ENCODE data around the gene PPIP5K2.

The PPIP5K2 gene

DNA sequence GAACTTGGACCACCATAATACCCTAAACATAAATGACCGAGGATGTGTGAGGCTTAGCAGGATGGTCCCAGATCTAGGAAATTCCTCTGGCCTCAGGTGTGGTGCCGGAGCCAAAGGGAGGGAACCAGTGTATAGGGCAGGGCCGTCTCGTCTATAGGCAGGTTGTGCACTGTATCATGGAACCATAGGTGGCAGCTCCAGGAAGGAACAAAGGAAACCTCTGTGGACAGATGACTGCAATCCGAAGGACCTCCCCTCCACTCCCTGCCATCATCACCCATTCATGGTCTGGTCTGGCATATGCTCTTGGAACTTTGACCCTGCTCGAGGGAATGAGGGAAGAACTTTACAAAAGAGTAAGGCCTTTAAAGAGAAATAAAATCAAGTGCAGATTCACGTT is 135.6 kb downstream of the PPIP5K2 start:
- no peak for DNase-seq

DNA sequence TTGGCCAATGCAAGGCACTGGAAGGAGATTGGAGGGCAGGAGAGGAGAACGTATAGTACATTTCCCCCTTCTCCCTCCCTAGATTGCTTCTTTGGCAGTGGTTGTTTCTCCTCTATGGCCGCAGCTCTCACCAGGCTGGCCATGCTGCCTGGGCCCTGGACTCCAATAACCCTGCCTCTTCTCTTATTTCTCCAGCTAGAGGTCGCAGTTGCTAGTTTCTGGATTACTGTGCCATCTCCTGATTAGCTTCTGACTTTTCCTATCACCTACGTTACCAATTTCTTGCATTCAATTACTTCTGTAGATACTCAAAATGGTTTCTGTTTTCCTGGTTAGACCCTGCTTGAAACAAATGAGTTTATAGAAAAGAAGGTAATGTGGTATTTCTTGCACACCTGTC is 136.1 kb downstream of the PPIP5K2 start:
- no peak for DNase-seq

DNA sequence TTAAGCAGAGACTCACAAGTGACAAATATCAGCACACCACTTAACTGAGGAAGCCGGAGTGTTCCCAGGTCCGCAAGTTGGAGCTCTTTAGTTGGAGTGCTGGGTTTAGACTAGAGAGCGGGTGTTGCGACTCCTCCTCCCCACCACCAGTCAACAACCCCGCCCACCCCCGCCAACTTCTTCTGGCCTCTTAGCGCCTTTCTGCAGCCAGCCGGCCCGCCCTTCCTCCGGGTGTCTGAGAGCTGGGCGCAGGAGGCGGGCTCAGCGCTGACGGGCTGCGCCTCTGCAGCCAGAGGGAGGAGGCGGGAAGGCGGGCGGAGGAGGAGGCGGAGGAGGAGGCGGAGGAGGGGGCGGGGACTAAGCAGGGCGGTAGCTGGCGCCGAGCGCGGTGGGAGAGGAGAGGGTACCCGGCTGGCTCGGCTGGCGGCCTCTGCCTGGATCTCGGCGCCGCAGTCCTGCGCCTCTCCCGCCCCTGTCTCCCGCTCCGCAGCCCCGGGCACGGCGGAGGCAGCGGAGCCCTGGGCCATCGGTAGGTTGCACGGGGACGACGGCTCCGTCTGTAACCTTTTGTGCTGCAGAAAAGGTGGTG is 138.4 kb downstream of the PPIP5K2 start, which contains the start of gene MACIR:
TSS of gene MACIR (plus strand) at position 396 of the 589 bp plus-strand sequence. CDS start 17,157 bp downstream, outside the sequence.
- DNase-seq: peak; percentile 90

DNA sequence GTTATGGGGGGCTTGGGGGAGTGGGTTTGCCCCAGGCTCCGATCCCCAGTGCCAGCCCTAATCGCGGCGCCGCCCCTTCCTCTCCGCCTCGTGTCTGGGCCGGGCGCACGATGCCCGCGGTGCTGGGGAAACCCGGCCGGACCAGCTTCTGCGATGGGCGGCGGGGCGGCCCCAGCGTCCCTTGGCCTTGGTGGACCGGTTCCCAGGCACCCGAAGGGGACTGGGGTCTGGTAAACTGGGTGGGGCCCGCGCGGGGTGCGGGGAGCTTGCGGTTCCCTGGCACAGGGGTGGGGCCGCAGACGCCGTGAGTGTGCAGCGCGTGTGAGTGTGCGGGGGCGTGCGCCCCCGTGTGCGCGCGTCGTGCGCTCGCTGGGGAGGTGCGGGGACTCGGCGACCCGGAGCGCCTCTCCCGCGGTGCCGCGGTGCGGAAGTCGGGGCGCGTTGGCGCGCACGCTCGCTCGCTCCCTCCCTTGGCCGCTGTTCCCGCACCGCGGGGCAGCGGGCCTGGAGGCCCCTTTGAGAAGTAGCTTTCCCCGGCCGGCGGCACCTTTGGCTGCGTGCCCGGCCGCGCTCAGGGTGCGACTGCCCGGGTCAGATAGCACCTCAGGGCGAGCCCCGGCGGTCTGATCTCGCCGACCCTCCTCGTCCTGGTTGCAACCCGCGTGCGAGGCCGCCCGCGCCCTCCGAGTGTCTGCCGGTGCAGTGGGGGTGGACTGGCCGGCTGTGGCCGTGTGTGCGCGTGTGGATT is 139.0 kb downstream of the PPIP5K2 start:
- DNase-seq: no peak

DNA sequence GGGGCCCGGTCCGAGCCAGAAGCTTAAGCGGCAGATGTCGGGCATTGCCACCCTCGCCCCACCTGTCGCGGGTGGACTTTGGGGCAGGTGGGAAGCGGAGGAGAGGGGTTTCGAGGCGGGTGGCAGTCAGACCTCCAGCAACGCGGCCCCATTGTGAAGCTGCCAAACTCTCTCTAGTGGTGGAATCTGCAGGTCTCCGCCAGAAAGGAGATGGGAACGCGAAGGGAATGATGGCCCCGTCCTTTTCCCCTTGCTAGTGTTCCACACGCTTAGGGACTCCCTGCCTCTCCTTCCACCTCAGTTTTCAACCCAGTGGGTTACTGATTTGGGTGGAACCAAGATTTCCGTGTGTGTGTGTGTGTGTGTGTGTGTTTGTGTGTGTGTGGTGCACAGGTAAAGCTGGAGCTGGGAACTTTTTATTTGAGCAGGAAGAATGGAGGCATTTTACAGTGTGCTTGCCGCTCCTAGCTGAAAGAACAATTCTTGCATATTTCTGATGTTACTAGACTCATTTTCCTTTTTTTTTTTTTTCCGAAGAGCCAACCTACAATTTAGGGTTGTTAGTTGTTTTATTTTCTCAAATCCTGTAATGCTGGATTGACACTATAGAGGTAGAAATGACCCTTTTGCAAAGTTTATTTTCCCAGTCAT is 139.7 kb downstream of the PPIP5K2 start:
- no peak for DNase-seq

DNA sequence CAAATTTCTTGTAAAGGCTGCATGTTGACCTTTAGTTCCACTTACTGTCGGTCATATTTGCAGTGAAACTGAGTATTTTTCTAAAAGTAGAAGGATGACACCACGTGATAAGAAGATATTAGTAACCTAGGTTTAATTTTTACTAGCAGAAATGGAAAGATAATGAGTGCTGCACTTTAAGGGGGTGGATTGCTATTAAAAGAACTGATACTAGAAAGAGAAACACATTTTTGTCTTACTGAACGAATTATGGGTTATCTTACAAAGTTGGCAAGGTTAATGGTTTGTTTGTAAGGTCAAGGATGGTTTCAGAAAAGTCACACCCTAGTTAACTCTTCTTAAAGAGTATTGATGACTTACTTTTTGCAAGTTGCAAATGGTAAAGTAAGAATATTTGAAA is 140.8 kb downstream of the PPIP5K2 start:
- DNase-seq: no peak

Measured in NCI-H187 treated with DMSO at 0.1 percent for 48 hours (cell line).